GM10266 (cell line): ENCODE measurements around the gene TNS3.

Source experiments
- DNase-seq: peaks from one replicate; pipeline ENCODE4 v3.0.0; 2012; ENCODE audit errors: extremely low spot score
- CTCF ChIP-seq: IDR thresholded peaks from 2 replicates; pipeline ENCODE4 v1.5.1; 2012; ENCODE audit warnings: mild to moderate bottlenecking, low read depth; ENCODE audit not compliant: control insufficient read depth, insufficient read depth; ENCODE audit errors: missing control alignments

The TNS3 gene

GRCh38 chr7:47407136-47407535 lies 174.8 kb downstream of the TNS3 start:
- no peak for DNase-seq
- no peak for TF ChIP-seq CTCF

GRCh38 chr7:47406801-47407129 lies 175.1 kb downstream of the TNS3 start:
- TF ChIP-seq CTCF: no peak
- DNase-seq: no peak

- DNase-seq: no peak
- no peak for TF ChIP-seq CTCF
These were observed 175.8 kb downstream of the TNS3 start for GRCh38 chr7:47405921-47406800.

GRCh38 chr7:47405286-47405904 lies 176.5 kb downstream of the TNS3 start:
- no peak for DNase-seq
- TF ChIP-seq CTCF: no peak

- DNase-seq: no peak
- no peak for TF ChIP-seq CTCF
These were observed 177.9 kb downstream of the TNS3 start for GRCh38 chr7:47404010-47404409.

- DNase-seq: no peak
- no peak for TF ChIP-seq CTCF
These were observed 178.7 kb downstream of the TNS3 start for GRCh38 chr7:47402941-47403866.
